Suprapubic skin (tissue), 2 donors: Measurements from ENCODE around the gene BSPH1.

ENCODE experiments used
- EP300 ChIP-seq: sonication (generic); formaldehyde crosslinking; IDR thresholded peaks from one replicate; pipeline ENCODE4 v1.6.1; 2017; ENCODE audit warnings: antibody characterized with exemption
- POLR2A ChIP-seq, 2 donors: fragments of 450-650 bp; IDR thresholded peaks; one replicate each; pipeline ENCODE4 v1.6.1; 2017; ENCODE audit warnings: antibody characterized with exemption in 2 of 2, mild to moderate bottlenecking in 2 of 2, moderate library complexity in 2 of 2

DNA sequence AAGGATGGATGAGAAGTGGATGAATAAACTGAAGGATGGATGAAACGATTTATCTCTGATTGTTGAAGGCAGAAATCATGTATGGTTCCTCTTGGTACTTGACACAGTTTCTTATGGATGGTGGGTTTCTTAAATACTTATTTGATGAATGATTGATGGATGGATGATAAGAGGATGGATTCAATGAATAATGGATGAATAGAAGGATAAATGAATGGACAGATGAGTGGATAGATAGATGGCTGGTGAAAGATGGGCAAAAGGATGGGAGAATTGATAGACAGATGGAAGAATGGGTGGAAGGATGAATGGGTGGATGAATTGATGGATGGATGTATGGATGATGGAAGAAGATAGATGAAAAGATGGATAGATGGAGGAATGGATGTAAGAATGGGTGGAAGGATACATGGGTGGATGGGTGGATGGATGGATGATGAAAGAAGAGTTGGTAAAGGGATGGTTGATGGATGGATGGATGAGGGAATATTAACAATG, 4.3 kb upstream of the BSPH1 start:
- no peak for TF ChIP-seq EP300
- TF ChIP-seq POLR2A (IDR thresholded peaks at IDR 0.05): no peak
